ENCODE data around the gene BCOR.

DNA sequence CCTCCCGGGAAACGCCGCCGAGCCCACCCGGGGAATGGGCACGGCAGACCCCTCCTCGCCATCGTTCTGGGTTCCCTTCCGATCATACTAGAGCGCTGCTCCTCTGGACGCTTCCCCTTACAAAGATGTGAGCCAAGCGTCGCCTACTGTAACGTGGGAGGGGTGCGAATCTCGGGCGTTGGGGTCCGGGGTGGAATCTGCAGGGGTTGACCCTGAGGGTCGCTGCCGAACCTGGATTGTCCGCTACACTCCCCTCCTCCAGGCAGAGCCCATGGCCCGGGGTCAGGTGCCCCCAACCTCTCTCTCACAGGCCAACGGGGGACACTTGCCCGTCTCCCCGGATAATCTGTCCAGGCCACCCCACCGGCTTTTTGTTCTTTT is 13.8 kb downstream of the BCOR start:
- TF ChIP-seq CTCF (IDR thresholded peaks at IDR 0.05) (no peak), POLR2A (IDR thresholded peaks at IDR 0.05) (no peak)

Data from breast epithelium (tissue), 3 donors.